GM21576 (cell line): Measurements from ENCODE around the gene AFAP1L2.

Experiments used
- ATAC-seq: cut with Tn5 transposase; IDR thresholded peaks from one replicate; pipeline ENCODE4 v1.9.1; 2021; ENCODE audit warnings: mild to moderate bottlenecking, moderate library complexity; ENCODE audit not compliant: unreplicated experiment

AFAP1L2 gene

GRCh38 chr10:114295393-114295792 is 108.9 kb downstream of the AFAP1L2 start:
- no peak for ATAC-seq

- ATAC-seq: no peak
Measured at GRCh38 chr10:114294549-114294948, 109.8 kb downstream of the AFAP1L2 start.

- ATAC-seq: no peak
Measured at GRCh38 chr10:114293075-114293474, 111.2 kb downstream of the AFAP1L2 start.

- ATAC-seq: no peak
Measured at GRCh38 chr10:114291516-114291915, 112.8 kb downstream of the AFAP1L2 start.

GRCh38 chr10:114291076-114291475 is 113.2 kb downstream of the AFAP1L2 start:
- no peak for ATAC-seq

- no peak for ATAC-seq
Measured at GRCh38 chr10:114290038-114290437, 114.3 kb downstream of the AFAP1L2 start.

- ATAC-seq: no peak
Measured at GRCh38 chr10:114289096-114289436, 115.2 kb downstream of the AFAP1L2 start.

- no peak for ATAC-seq
Measured at GRCh38 chr10:114288424-114289095, 115.7 kb downstream of the AFAP1L2 start.

GRCh38 chr10:114286921-114287320 is 117.4 kb downstream of the AFAP1L2 start:
- ATAC-seq: no peak

GRCh38 chr10:114285961-114286441 is 118.3 kb downstream of the AFAP1L2 start:
- ATAC-seq: no peak

- no peak for ATAC-seq
Measured at GRCh38 chr10:114284346-114285071, 119.8 kb downstream of the AFAP1L2 start.

GRCh38 chr10:114283535-114284234 is 120.6 kb downstream of the AFAP1L2 start:
- ATAC-seq: no peak

- ATAC-seq: no peak
Measured at GRCh38 chr10:114283091-114283490, 121.2 kb downstream of the AFAP1L2 start.

GRCh38 chr10:114282526-114282925 is 121.8 kb downstream of the AFAP1L2 start:
- no peak for ATAC-seq

- no peak for ATAC-seq
Measured at GRCh38 chr10:114281461-114281860, 122.8 kb downstream of the AFAP1L2 start.

GRCh38 chr10:114281006-114281405 is 123.3 kb downstream of the AFAP1L2 start:
- no peak for ATAC-seq

- no peak for ATAC-seq
Measured at GRCh38 chr10:114279901-114280644, 124.2 kb downstream of the AFAP1L2 start.

GRCh38 chr10:114279289-114279688 is 125.0 kb downstream of the AFAP1L2 start:
- no peak for ATAC-seq

GRCh38 chr10:114278884-114279191 is 125.5 kb downstream of the AFAP1L2 start:
- ATAC-seq: no peak

GRCh38 chr10:114278140-114278883 is 126.0 kb downstream of the AFAP1L2 start:
- ATAC-seq: no peak

GRCh38 chr10:114276671-114277070 is 127.6 kb downstream of the AFAP1L2 start:
- no peak for ATAC-seq
